Measurements from ENCODE around the gene SHC3.

SHC3 gene

DNA sequence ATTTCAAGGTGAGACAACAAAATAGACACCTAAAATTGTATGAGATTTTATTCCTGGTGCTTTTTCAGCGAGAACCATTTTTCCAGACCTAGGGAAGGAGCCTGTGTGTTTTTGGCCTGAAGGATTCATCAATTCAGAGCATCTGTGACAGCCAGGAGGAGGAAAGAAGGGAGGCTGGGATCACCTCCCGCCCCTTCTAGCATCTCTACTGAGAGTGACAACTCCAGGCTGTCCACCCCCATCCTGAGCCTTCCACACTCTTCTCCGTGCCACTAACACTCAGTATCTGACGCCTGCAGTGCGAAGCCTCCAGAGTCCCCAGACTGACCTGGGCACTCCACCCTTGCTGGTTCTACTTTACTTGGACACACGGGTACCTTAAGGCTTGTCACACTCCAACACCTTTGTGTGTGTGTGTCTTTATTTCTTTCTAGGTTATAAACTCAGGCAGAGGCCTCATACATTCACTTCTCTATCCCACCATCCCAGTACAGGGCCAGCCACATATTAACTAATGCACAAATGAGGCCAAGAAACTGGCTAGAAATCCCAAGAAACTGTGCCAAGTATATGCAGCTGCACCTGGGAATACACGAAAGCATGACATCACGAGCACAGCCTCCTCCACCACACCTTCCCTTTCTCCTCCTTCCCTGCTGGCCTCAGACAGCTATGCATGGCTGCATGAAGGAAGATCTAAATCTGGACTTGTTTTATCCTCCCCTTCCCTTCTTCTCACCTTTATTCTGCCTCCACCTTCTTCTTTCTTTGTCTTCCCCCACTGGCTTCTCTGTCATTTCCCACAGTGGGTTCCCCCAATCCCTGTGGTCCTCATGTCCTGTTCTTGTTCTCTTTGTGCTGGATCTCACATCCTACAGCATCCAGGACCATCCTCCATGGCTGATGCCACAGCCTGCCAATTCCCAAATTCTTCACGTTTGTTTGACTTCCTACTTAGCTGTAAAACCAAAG is 171.3 kb downstream of the SHC3 start:
- no peak overlapping the region for H3K27ac ChIP-seq (ENCODE audit: low read depth, low read length)
- no peaks in the 10 kb centered on the region for H3K27me3 ChIP-seq (ENCODE audit: insufficient read depth, low read length)
- peaks cover 15% of the 10 kb centered on the region for H3K36me3 ChIP-seq (ENCODE audit: insufficient read depth, low read length)
- H3K79me2 ChIP-seq (ENCODE audit: control insufficient read depth, insufficient read depth, low read length, unreplicated experiment) = peaks cover 16% of the 10 kb centered on the region
- H2AFZ ChIP-seq (ENCODE audit: low read length, unreplicated experiment) = no peak overlapping the region
- no peak overlapping the region for H3K4me3 ChIP-seq (ENCODE audit: low read depth, low read length)
- peaks cover 7% of the 10 kb centered on the region for H3K4me1 ChIP-seq (ENCODE audit: control insufficient read depth, insufficient read depth, low read length, unreplicated experiment)

DNA sequence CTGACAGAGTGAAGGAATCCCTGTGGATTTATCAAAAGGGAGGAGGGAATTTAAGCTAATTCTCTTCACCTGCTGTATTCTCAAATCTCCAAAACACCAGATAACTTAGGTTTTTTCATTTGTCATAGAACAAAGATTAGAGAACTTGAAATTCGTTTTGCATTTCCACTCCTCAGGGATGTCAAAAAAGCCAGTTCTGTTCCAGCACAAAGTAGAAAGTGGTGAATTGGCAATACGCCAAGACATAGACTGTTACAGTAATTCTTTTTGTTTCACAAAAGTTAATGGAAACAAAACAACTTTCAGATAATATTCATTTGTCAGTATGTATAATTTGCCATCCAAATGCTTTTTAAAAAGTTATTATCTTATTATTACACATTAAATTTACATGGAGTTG is 172.4 kb downstream of the SHC3 start:
- Histone ChIP-seq H3K4me1 (ENCODE audit: control insufficient read depth, insufficient read depth, low read length, unreplicated experiment) (peaks cover 10% of the 10 kb centered on the region), H3K36me3 (ENCODE audit: insufficient read depth, low read length) (peaks cover 22% of the 10 kb centered on the region), H3K79me2 (ENCODE audit: control insufficient read depth, insufficient read depth, low read length, unreplicated experiment) (peaks cover 26% of the 10 kb centered on the region), H2AFZ (ENCODE audit: low read length, unreplicated experiment) (no peak overlapping the region), H3K27ac (ENCODE audit: low read depth, low read length) (no peak overlapping the region), H3K4me3 (ENCODE audit: low read depth, low read length) (no peak overlapping the region), H3K27me3 (ENCODE audit: insufficient read depth, low read length) (no peaks in the 10 kb centered on the region)

DNA sequence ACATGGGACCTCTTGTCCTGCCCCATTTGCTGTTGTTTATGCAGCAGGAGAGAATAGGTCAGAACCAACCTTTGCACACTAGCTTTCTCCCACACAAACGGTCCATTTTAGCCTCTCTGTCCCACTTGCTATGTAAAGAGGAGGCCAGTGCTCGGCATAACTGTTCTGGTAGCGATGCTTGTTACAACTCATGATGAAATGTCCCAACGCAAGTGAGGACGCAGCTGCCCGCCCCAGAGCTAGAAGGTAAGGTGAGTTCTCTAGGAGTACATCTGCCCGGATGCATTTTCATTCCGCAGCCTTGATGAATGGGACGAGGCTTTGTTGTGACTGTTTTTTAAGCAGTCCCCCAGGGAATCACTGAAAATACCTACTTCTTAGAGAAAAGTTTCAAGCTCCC is 173.3 kb downstream of the SHC3 start:
- Histone ChIP-seq H3K4me1 (ENCODE audit: control insufficient read depth, insufficient read depth, low read length, unreplicated experiment) (peaks cover 17% of the 10 kb centered on the region), H3K4me3 (ENCODE audit: low read depth, low read length) (no peak overlapping the region), H3K79me2 (ENCODE audit: control insufficient read depth, insufficient read depth, low read length, unreplicated experiment) (peaks cover 26% of the 10 kb centered on the region), H3K36me3 (ENCODE audit: insufficient read depth, low read length) (peaks cover 22% of the 10 kb centered on the region), H2AFZ (ENCODE audit: low read length, unreplicated experiment) (no peak overlapping the region), H3K27me3 (ENCODE audit: insufficient read depth, low read length) (no peaks in the 10 kb centered on the region), H3K27ac (ENCODE audit: low read depth, low read length) (no peak overlapping the region)

DNA sequence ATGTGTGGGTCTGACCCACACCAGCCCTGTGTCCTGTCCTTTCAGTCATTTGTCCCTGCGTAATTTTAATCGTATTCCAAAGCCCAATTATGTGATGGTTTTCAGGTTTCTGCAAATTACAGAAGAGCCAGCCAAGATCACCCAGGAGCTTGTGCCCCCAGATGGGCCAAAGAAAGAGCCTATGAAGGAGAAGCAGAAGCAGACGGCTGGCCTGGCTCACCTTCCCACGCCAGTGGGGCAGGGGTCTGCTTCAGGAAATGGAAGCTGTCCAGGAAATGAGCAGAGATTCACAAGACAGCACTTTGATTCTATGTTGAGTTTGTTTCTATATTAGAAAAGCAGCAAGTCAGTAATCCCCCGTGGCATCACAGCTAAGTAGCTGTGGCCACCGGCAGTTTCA is 175.6 kb downstream of the SHC3 start:
- H2AFZ ChIP-seq (ENCODE audit: low read length, unreplicated experiment) = no peak overlapping the region
- H3K79me2 ChIP-seq (ENCODE audit: control insufficient read depth, insufficient read depth, low read length, unreplicated experiment) = peaks cover 30% of the 10 kb centered on the region

DNA sequence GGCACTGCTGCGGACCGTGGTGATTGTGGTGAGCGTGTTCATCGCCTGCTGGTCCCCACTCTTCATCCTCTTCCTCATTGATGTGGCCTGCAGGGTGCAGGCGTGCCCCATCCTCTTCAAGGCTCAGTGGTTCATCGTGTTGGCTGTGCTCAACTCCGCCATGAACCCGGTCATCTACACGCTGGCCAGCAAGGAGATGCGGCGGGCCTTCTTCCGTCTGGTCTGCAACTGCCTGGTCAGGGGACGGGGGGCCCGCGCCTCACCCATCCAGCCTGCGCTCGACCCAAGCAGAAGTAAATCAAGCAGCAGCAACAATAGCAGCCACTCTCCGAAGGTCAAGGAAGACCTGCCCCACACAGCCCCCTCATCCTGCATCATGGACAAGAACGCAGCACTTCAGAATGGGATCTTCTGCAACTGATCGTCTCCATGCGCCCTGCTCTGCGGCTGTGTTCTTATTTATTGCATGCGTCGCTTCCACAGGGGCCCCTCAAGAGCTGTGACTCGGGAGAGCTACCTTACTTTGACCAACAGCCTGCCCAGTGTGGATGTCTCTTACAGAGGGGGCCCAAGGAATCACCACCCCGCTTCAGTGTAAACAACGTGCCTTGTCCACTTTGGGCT is 176.6 kb downstream of the SHC3 start:
- peaks cover 38% of the 10 kb centered on the region for H3K79me2 ChIP-seq (ENCODE audit: control insufficient read depth, insufficient read depth, low read length, unreplicated experiment)
- H3K4me1 ChIP-seq (ENCODE audit: control insufficient read depth, insufficient read depth, low read length, unreplicated experiment) = peaks cover 40% of the 10 kb centered on the region
- H3K27me3 ChIP-seq (ENCODE audit: insufficient read depth, low read length) = no peaks in the 10 kb centered on the region
- H2AFZ ChIP-seq (ENCODE audit: low read length, unreplicated experiment) = no peak overlapping the region
- H3K27ac ChIP-seq (ENCODE audit: low read depth, low read length) = no peak overlapping the region
- H3K4me3 ChIP-seq (ENCODE audit: low read depth, low read length) = no peak overlapping the region
- H3K36me3 ChIP-seq (ENCODE audit: insufficient read depth, low read length) = peaks cover 25% of the 10 kb centered on the region

More for the DNA sequence above, 175.6 kb downstream of the SHC3 start:
- Histone ChIP-seq H3K4me3 (ENCODE audit: low read depth, low read length) (no peak overlapping the region), H3K36me3 (ENCODE audit: insufficient read depth, low read length) (peaks cover 22% of the 10 kb centered on the region), H3K4me1 (ENCODE audit: control insufficient read depth, insufficient read depth, low read length, unreplicated experiment) (peaks cover 32% of the 10 kb centered on the region), H3K27me3 (ENCODE audit: insufficient read depth, low read length) (no peaks in the 10 kb centered on the region), H3K27ac (ENCODE audit: low read depth, low read length) (no peak overlapping the region)

DNA sequence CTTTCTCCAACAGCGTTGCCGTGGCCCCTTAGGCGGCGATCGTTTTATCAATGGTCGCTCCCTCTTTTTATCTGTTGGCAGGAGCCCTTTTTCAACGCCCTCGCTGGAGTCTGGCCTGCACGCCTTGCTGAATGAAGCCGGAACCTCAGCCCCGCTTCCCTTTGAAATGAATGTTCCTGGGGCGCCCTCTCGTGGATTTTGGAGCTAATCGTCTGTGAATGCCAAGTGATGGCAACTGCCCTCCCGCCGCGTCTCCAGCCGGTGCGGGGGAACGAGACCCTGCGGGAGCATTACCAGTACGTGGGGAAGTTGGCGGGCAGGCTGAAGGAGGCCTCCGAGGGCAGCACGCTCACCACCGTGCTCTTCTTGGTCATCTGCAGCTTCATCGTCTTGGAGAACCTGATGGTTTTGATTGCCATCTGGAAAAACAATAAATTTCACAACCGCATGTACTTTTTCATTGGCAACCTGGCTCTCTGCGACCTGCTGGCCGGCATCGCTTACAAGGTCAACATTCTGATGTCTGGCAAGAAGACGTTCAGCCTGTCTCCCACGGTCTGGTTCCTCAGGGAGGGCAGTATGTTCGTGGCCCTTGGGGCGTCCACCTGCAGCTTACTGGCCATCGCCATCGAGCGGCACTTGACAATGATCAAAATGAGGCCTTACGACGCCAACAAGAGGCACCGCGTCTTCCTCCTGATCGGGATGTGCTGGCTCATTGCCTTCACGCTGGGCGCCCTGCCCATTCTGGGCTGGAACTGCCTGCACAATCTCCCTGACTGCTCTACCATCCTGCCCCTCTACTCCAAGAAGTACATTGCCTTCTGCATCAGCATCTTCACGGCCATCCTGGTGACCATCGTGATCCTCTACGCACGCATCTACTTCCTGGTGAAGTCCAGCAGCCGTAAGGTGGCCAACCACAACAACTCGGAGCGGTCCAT is 177.4 kb downstream of the SHC3 start:
- peak overlapping the region; percentile 59 for H3K27ac ChIP-seq (ENCODE audit: low read depth, low read length)
- no peaks in the 10 kb centered on the region for H3K27me3 ChIP-seq (ENCODE audit: insufficient read depth, low read length)
- peaks cover 36% of the 10 kb centered on the region for H3K4me1 ChIP-seq (ENCODE audit: control insufficient read depth, insufficient read depth, low read length, unreplicated experiment)
- H2AFZ ChIP-seq (ENCODE audit: low read length, unreplicated experiment) = no peak overlapping the region
- H3K79me2 ChIP-seq (ENCODE audit: control insufficient read depth, insufficient read depth, low read length, unreplicated experiment) = peaks cover 46% of the 10 kb centered on the region
- H3K4me3 ChIP-seq (ENCODE audit: low read depth, low read length) = no peak overlapping the region
- peaks cover 33% of the 10 kb centered on the region for H3K36me3 ChIP-seq (ENCODE audit: insufficient read depth, low read length)

DNA sequence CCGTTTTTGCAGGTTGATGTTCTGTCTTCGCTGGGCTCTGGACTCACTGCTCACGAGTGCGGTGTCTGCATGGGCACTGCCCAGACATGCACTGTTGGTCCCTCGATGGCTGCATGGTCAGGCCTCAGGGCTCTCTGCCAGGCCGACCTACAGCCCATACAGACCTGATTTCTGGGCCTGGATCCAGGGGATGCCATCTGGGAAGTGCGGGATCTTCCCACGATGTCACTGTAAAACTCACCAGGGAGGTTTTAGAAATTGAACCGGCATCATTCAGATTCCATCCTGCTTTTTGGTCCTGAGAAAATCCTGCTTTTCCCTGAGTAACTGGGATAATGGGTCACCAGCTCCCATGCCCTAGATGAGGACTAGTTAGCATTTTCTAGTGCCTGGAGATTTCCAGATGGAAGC is 178.2 kb downstream of the SHC3 start:
- no peaks in the 10 kb centered on the region for H3K27me3 ChIP-seq (ENCODE audit: insufficient read depth, low read length)
- no peak overlapping the region for H3K4me3 ChIP-seq (ENCODE audit: low read depth, low read length)
- H3K27ac ChIP-seq (ENCODE audit: low read depth, low read length) = peak overlapping the region; percentile 59
- H3K79me2 ChIP-seq (ENCODE audit: control insufficient read depth, insufficient read depth, low read length, unreplicated experiment) = peaks cover 55% of the 10 kb centered on the region
- no peak overlapping the region for H2AFZ ChIP-seq (ENCODE audit: low read length, unreplicated experiment)
- H3K4me1 ChIP-seq (ENCODE audit: control insufficient read depth, insufficient read depth, low read length, unreplicated experiment) = peaks cover 38% of the 10 kb centered on the region
- H3K36me3 ChIP-seq (ENCODE audit: insufficient read depth, low read length) = peaks cover 42% of the 10 kb centered on the region

DNA sequence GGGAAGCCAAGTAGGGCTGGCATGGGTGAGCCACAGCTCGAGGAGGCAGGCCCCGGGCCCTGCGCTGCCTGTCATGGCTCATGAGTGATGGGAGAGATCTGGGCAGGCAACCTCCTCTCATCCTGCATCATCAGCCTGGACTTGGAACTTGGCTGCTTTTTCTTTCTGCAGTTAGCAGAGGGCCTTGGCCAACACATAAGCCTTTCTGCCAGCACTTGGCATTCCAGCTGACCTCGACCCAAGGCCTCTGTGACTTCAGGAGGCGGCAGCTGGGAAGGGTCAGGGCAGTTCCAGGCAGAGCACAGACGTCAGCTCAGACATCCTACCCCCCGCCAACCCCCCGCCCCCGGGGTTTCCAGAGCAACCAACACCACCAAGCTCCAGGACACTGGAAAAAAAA is 179.7 kb downstream of the SHC3 start:
- Histone ChIP-seq H3K4me3 (ENCODE audit: low read depth, low read length) (no peak overlapping the region), H2AFZ (ENCODE audit: low read length, unreplicated experiment) (no peak overlapping the region), H3K36me3 (ENCODE audit: insufficient read depth, low read length) (peaks cover 42% of the 10 kb centered on the region), H3K79me2 (ENCODE audit: control insufficient read depth, insufficient read depth, low read length, unreplicated experiment) (peaks cover 69% of the 10 kb centered on the region), H3K4me1 (ENCODE audit: control insufficient read depth, insufficient read depth, low read length, unreplicated experiment) (peaks cover 52% of the 10 kb centered on the region), H3K27me3 (ENCODE audit: insufficient read depth, low read length) (no peaks in the 10 kb centered on the region), H3K27ac (ENCODE audit: low read depth, low read length) (peak overlapping the region; percentile 49)

DNA sequence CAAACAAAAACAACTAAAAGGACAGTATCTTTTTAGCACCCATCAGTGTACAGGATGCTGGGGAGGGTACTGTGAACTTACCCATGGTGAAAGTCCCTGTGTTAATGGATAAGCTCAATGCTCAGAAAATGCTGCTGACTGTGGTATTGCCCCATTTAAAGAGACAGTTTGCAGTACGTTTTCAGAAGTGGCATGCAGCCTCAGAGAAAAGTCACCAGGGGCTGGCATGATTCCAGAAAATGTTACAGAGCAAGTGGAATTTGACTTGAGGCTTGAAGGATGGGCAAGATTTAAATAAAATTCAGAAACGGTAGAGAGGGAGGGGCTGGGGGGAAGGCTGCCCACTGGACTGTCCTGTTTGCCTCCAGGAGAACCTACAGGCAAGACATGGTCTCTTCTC is 180.1 kb downstream of the SHC3 start:
- no peak overlapping the region for H3K4me3 ChIP-seq (ENCODE audit: low read depth, low read length)
- peak overlapping the region; percentile 49 for H3K27ac ChIP-seq (ENCODE audit: low read depth, low read length)
- peaks cover 56% of the 10 kb centered on the region for H3K4me1 ChIP-seq (ENCODE audit: control insufficient read depth, insufficient read depth, low read length, unreplicated experiment)
- peaks cover 38% of the 10 kb centered on the region for H3K36me3 ChIP-seq (ENCODE audit: insufficient read depth, low read length)
- no peaks in the 10 kb centered on the region for H3K27me3 ChIP-seq (ENCODE audit: insufficient read depth, low read length)
- H3K79me2 ChIP-seq (ENCODE audit: control insufficient read depth, insufficient read depth, low read length, unreplicated experiment) = peaks cover 69% of the 10 kb centered on the region
- no peak overlapping the region for H2AFZ ChIP-seq (ENCODE audit: low read length, unreplicated experiment)

DNA sequence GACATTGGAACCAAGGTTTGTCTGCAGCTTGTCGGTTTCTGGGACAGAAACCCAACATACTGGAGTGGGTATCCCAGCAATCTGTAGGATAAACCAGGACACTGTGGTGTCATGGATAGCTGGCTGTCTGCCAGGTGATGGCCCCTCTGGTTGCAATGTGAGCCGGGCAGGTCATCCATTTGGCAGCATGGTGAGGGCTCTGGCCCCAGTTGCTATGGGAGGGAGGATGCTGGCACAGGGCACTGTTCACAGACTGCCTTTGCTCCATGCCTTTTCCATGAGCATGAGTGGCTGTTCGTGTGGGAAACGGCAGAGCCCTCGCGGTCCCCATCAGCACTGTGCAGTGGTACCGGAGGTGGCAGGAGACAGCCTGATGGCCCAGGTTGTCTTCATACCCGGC is 181.0 kb downstream of the SHC3 start:
- Histone ChIP-seq H3K4me1 (ENCODE audit: control insufficient read depth, insufficient read depth, low read length, unreplicated experiment) (peaks cover 56% of the 10 kb centered on the region), H2AFZ (ENCODE audit: low read length, unreplicated experiment) (no peak overlapping the region), H3K27ac (ENCODE audit: low read depth, low read length) (no peak overlapping the region), H3K79me2 (ENCODE audit: control insufficient read depth, insufficient read depth, low read length, unreplicated experiment) (peaks cover 69% of the 10 kb centered on the region), H3K4me3 (ENCODE audit: low read depth, low read length) (no peak overlapping the region), H3K27me3 (ENCODE audit: insufficient read depth, low read length) (no peaks in the 10 kb centered on the region), H3K36me3 (ENCODE audit: insufficient read depth, low read length) (peaks cover 31% of the 10 kb centered on the region)
